Measurements from ENCODE around the gene NLRC4.

DNA sequence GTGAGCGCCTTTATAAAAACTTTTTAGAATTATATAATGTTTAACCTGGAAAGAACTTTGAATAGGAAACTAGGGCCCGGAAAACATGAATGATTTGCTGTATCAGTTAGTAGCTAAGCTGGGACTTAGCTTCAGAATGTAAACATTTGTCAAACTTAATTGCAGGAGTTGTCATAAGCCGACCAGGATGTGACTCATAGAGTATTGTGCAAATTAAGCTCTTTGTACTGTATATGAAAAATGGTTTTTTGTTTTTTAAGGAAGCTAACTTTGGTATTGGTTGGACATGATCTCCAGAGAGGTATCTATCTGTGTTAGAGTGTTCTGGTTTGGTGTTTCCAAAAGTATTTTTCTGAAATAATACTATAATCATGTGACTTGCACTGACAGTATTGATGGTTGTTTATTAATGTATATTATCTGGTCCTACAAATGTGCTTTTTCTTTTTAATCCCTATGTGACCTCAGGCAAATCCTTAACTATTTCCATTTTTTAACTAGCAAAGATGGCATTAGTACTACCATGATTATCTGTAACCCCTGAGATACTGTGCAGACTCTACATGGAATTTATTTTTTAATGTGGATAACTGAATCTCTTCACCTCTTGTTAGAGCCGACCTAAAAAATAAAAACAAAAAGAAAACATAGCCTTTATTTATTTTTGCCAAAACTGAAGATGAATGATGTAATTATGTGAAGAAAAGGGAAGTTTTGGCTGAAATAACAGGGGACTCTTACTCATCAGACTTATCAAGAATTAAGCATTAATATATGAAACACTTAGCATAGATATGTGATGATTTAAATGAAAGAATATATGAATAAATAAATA, 24.7 kb upstream of the NLRC4 start:
- TF ChIP-seq BACH2 (CRISPR knock-in tag; IDR thresholded peaks at IDR 0.05; ENCODE audit: borderline replicate concordance) (no peak), ZFP3 (CRISPR knock-in tag; IDR thresholded peaks at IDR 0.05) (no peak), GLIS3 (CRISPR knock-in tag; IDR thresholded peaks at IDR 0.05) (no peak), OSR1 (CRISPR knock-in tag; IDR thresholded peaks at IDR 0.05) (no peak), PPARA (CRISPR knock-in tag; IDR thresholded peaks at IDR 0.05; ENCODE audit: borderline replicate concordance) (no peak), ESRRG (CRISPR knock-in tag; IDR thresholded peaks at IDR 0.05) (no peak), RARB (CRISPR knock-in tag; IDR thresholded peaks at IDR 0.05) (no peak), ZC3H10 (CRISPR knock-in tag; IDR thresholded peaks at IDR 0.05) (no peak), ARNTL (CRISPR knock-in tag; IDR thresholded peaks at IDR 0.05; ENCODE audit: borderline replicate concordance, low read depth) (no peak)
- TF ChIP-seq, protein P1, sequence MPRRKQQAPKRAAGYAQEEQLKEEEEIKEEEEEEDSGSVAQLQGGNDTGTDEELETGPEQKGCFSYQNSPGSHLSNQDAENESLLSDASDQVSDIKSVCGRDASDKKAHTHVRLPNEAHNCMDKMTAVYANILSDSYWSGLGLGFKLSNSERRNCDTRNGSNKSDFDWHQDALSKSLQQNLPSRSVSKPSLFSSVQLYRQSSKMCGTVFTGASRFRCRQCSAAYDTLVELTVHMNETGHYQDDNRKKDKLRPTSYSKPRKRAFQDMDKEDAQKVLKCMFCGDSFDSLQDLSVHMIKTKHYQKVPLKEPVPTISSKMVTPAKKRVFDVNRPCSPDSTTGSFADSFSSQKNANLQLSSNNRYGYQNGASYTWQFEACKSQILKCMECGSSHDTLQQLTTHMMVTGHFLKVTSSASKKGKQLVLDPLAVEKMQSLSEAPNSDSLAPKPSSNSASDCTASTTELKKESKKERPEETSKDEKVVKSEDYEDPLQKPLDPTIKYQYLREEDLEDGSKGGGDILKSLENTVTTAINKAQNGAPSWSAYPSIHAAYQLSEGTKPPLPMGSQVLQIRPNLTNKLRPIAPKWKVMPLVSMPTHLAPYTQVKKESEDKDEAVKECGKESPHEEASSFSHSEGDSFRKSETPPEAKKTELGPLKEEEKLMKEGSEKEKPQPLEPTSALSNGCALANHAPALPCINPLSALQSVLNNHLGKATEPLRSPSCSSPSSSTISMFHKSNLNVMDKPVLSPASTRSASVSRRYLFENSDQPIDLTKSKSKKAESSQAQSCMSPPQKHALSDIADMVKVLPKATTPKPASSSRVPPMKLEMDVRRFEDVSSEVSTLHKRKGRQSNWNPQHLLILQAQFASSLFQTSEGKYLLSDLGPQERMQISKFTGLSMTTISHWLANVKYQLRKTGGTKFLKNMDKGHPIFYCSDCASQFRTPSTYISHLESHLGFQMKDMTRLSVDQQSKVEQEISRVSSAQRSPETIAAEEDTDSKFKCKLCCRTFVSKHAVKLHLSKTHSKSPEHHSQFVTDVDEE (CRISPR knock-in tag; IDR thresholded peaks at IDR 0.05), result no peak
- TF ChIP-seq, protein P2, sequence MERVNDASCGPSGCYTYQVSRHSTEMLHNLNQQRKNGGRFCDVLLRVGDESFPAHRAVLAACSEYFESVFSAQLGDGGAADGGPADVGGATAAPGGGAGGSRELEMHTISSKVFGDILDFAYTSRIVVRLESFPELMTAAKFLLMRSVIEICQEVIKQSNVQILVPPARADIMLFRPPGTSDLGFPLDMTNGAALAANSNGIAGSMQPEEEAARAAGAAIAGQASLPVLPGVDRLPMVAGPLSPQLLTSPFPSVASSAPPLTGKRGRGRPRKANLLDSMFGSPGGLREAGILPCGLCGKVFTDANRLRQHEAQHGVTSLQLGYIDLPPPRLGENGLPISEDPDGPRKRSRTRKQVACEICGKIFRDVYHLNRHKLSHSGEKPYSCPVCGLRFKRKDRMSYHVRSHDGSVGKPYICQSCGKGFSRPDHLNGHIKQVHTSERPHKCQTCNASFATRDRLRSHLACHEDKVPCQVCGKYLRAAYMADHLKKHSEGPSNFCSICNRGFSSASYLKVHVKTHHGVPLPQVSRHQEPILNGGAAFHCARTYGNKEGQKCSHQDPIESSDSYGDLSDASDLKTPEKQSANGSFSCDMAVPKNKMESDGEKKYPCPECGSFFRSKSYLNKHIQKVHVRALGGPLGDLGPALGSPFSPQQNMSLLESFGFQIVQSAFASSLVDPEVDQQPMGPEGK (CRISPR knock-in tag; IDR thresholded peaks at IDR 0.05; ENCODE audit: borderline replicate concordance), result no peak
- TF ChIP-seq, protein P3, sequence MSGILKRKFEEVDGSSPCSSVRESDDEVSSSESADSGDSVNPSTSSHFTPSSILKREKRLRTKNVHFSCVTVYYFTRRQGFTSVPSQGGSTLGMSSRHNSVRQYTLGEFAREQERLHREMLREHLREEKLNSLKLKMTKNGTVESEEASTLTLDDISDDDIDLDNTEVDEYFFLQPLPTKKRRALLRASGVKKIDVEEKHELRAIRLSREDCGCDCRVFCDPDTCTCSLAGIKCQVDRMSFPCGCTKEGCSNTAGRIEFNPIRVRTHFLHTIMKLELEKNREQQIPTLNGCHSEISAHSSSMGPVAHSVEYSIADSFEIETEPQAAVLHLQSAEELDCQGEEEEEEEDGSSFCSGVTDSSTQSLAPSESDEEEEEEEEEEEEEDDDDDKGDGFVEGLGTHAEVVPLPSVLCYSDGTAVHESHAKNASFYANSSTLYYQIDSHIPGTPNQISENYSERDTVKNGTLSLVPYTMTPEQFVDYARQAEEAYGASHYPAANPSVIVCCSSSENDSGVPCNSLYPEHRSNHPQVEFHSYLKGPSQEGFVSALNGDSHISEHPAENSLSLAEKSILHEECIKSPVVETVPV (CRISPR knock-in tag; IDR thresholded peaks at IDR 0.05), result no peak
- TF ChIP-seq, protein P4, sequence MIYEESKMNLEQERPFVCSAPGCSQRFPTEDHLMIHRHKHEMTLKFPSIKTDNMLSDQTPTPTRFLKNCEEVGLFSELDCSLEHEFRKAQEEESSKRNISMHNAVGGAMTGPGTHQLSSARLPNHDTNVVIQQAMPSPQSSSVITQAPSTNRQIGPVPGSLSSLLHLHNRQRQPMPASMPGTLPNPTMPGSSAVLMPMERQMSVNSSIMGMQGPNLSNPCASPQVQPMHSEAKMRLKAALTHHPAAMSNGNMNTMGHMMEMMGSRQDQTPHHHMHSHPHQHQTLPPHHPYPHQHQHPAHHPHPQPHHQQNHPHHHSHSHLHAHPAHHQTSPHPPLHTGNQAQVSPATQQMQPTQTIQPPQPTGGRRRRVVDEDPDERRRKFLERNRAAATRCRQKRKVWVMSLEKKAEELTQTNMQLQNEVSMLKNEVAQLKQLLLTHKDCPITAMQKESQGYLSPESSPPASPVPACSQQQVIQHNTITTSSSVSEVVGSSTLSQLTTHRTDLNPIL (CRISPR knock-in tag; IDR thresholded peaks at IDR 0.05; ENCODE audit: low read depth), result no peak
